Measurements from ENCODE around the gene YPEL1.

The YPEL1 gene

DNA sequence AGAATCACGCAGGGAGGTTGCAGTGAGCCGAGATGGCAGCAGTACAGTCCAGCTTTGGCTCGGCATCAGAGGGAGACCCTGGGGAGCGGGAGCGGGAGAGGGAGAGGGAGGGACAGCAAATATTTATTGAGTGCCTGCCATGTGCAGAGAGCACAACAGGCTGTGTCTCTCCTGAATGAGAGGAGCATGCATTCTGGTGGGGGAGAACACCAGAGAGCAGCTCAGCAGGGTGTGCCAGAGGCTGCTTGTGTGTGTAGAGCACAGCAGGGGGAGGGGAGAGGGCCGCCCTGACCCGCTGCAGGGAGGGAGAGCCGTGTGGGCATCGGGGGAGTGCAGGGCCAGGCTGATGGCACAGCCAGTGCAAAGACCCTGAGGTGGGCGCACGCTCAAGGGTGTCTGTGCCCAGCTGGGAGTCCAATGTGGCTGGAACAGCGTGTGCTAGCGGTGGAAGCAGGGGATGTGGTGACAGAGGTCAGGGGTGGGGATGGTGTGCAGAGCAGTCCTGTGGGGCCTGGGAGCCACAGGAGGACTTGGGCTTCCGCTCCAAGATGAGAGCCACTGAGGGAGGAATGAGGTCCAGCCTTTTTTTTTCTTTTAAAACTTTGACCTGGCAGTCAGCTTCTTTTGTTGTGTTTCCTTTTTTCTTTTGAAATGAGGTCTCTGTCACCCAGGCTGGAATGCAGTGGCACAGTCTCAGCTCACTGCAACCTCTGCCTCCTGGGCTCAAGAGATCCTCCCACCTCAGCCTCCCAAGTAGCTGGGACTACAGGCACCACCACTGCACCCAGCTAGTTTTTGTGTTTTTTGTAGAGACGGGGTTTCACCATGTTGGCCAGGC, 57.8 kb downstream of the YPEL1 start:
- no peak overlapping the region for H3K4me2 ChIP-seq
- no peak overlapping the region for H3K27ac ChIP-seq
- no peaks in the 10 kb centered on the region; the same call in 1 of the 2 replicates for H3K36me3 ChIP-seq (ENCODE audit: insufficient read depth)
- TF ChIP-seq, protein P1, sequence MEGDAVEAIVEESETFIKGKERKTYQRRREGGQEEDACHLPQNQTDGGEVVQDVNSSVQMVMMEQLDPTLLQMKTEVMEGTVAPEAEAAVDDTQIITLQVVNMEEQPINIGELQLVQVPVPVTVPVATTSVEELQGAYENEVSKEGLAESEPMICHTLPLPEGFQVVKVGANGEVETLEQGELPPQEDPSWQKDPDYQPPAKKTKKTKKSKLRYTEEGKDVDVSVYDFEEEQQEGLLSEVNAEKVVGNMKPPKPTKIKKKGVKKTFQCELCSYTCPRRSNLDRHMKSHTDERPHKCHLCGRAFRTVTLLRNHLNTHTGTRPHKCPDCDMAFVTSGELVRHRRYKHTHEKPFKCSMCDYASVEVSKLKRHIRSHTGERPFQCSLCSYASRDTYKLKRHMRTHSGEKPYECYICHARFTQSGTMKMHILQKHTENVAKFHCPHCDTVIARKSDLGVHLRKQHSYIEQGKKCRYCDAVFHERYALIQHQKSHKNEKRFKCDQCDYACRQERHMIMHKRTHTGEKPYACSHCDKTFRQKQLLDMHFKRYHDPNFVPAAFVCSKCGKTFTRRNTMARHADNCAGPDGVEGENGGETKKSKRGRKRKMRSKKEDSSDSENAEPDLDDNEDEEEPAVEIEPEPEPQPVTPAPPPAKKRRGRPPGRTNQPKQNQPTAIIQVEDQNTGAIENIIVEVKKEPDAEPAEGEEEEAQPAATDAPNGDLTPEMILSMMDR (conservative IDR thresholded peaks at IDR 0.05; ENCODE audit: low read depth, low read length) = no peak
- no peaks in the 10 kb centered on the region for H3K79me2 ChIP-seq (ENCODE audit: insufficient read depth, low read depth)
- peaks cover 9% of the 10 kb centered on the region for H3K4me1 ChIP-seq (ENCODE audit: low read depth, poor library complexity, severe bottlenecking)
- H3K9ac ChIP-seq = no peak overlapping the region
- no peak overlapping the region for H2AFZ ChIP-seq (ENCODE audit: low read depth)
- no peaks in the 10 kb centered on the region for H3K27me3 ChIP-seq (ENCODE audit: insufficient read depth, low read depth)
- H4K20me1 ChIP-seq (ENCODE audit: insufficient read depth) = no peaks in the 10 kb centered on the region
- no peak overlapping the region for H3K4me3 ChIP-seq (IDR thresholded peaks at IDR 0.05; ENCODE audit: insufficient read depth, low read depth, low read length)

DNA sequence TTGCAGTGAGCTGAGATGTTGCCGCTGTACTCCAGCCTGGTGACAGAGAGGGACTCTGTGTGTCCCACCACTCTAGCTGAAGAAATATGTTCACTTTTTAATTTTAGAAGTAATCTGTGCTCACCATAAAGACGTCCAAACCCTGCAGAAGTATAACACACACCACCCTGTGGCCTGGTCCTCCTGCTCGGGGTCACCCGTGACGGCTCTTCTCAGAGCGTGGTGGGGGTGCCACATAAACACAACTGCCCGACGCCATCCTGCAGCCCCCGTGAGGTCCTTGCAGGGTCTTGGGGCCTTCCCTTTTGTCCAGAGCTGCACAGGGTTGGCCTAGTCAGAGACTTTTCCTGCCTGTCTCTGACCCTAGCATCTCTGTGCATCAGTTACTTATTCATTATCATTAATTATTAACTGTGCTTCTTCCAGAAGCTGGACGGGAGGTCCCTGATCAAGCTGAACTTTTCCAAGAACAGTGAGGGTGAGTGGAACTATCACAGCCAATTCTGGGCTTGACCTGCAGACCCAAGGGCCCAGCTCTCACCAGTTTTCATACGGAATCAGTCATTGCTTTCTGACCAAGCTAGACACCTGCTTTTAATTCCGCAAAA, 60.9 kb downstream of the YPEL1 start:
- Histone ChIP-seq H3K27ac (no peak overlapping the region), H4K20me1 (ENCODE audit: insufficient read depth) (no peaks in the 10 kb centered on the region), H3K27me3 (ENCODE audit: insufficient read depth, low read depth) (no peaks in the 10 kb centered on the region), H3K79me2 (ENCODE audit: insufficient read depth, low read depth) (no peaks in the 10 kb centered on the region), H3K4me1 (ENCODE audit: low read depth, poor library complexity, severe bottlenecking) (peaks cover 9% of the 10 kb centered on the region), H3K9ac (no peak overlapping the region), H2AFZ (ENCODE audit: low read depth) (no peak overlapping the region), H3K4me2 (no peak overlapping the region), H3K36me3 (ENCODE audit: insufficient read depth) (no peaks in the 10 kb centered on the region; the same call in 1 of the 2 replicates), H3K4me3 (IDR thresholded peaks at IDR 0.05; ENCODE audit: insufficient read depth, low read depth, low read length) (no peak overlapping the region)
- TF ChIP-seq, protein P1 (conservative IDR thresholded peaks at IDR 0.05; ENCODE audit: low read depth, low read length) = no peak

DNA sequence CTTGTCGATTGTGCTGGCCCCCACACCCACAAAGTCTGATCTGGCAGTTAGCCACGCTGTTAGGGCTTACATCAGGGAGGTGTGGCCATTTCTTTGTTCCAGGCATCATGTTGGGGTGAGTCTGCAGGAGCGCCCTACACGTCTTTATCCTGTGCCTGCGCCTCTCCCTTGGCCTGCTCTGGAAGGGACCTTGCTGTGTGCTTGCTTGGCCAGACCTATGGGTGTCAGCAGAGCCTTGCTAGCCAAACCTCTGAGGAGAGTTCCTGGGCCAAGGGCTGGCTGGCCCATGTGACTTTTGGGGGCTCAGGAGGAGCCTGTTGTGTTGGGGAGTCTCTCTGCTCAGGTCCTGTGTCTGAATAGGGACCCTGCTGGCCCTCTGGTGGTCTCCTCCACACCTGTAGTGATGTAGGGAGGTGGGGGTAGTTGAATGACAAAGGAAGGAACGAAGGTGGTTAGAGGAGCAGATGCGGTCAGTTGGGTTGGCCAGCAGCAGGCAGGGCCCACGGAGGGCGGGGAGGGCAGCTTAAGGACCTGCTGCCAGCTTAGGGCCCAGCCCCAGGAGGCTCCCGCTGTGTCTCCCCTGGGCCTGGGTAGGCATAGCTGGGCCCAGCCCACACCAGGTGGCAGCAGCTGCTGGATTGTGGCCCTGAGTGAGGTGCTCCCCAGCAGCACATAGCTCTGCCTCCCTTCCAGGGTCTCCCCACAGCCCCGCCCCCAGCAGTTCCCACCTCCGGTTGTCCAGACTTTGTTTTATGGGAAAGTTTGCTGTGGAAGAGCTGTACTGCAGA, 61.9 kb downstream of the YPEL1 start:
- H3K4me1 ChIP-seq (ENCODE audit: low read depth, poor library complexity, severe bottlenecking) = peaks cover 3% of the 10 kb centered on the region
- TF ChIP-seq, protein P1 (conservative IDR thresholded peaks at IDR 0.05; ENCODE audit: low read depth, low read length) = no peak
- no peaks in the 10 kb centered on the region for H3K27me3 ChIP-seq (ENCODE audit: insufficient read depth, low read depth)
- no peak overlapping the region for H3K9ac ChIP-seq
- H3K4me2 ChIP-seq = no peak overlapping the region
- no peaks in the 10 kb centered on the region for H4K20me1 ChIP-seq (ENCODE audit: insufficient read depth)
- H3K36me3 ChIP-seq (ENCODE audit: insufficient read depth) = no peaks in the 10 kb centered on the region; the same call in 1 of the 2 replicates
- peaks cover 3% of the 10 kb centered on the region; the same call in 1 of the 2 replicates for H3K79me2 ChIP-seq (ENCODE audit: insufficient read depth, low read depth)
- H2AFZ ChIP-seq (ENCODE audit: low read depth) = no peak overlapping the region
- no peak overlapping the region for H3K4me3 ChIP-seq (IDR thresholded peaks at IDR 0.05; ENCODE audit: insufficient read depth, low read depth, low read length)
- no peak overlapping the region for H3K27ac ChIP-seq

DNA sequence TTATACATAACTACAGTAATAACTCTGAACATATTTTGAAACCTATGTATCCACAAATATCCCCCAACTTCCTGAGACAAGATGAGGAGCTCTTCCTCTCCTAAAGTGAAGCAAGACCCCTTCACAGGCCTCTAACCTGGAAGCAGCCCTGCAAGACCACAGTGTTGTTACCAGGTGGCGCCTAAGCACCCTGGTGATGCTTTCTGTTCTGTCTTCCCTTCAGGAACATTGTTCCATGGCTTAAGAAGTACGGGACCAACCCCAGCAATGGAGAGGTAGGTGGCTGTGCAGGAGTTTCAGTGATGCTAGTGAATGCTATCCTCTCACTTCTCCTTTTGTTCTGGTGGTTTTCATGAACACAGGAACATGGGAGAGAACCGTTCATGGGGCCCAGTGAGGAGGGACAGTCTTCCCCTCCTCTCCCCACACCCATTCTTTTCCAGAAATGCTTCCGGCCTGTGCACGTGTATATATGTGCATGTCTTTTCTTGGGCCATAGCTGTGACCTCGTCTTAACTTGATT, 63.4 kb downstream of the YPEL1 start:
- Histone ChIP-seq H3K79me2 (ENCODE audit: insufficient read depth, low read depth) (peaks cover 13% of the 10 kb centered on the region; the same call in 1 of the 2 replicates), H2AFZ (ENCODE audit: low read depth) (no peak overlapping the region), H3K9ac (no peak overlapping the region), H3K36me3 (ENCODE audit: insufficient read depth) (no peaks in the 10 kb centered on the region; the same call in 1 of the 2 replicates), H3K27me3 (ENCODE audit: insufficient read depth, low read depth) (no peaks in the 10 kb centered on the region), H4K20me1 (ENCODE audit: insufficient read depth) (no peaks in the 10 kb centered on the region), H3K4me3 (IDR thresholded peaks at IDR 0.05; ENCODE audit: insufficient read depth, low read depth, low read length) (no peak overlapping the region), H3K4me2 (no peak overlapping the region), H3K27ac (no peak overlapping the region), H3K4me1 (ENCODE audit: low read depth, poor library complexity, severe bottlenecking) (no peaks in the 10 kb centered on the region)
- TF ChIP-seq, protein P1 (conservative IDR thresholded peaks at IDR 0.05; ENCODE audit: low read depth, low read length) = no peak

Measured in KMS-11 (cell line).